GM23248 (cell line): ENCODE data around the gene SH3RF3. TPM values are rescaled to one million over a fixed set of nuclear protein-coding genes. Genes with fewer than 3 reads are reported as not detected.

ENCODE experiments used
- DNase-seq: peaks from one replicate; pipeline ENCODE4 v3.0.0-alpha.2; 2015
- H2AFZ ChIP-seq: fragments of 200-600 bp; sonication (generic); 2 replicates; pipeline ENCODE4 v1.6.1; 2016; ENCODE audit warnings: antibody characterized with exemption
- H3F3A ChIP-seq: fragments of 200-600 bp; sonication (generic); 2 replicates; pipeline ENCODE4 v1.6.1; 2016; ENCODE audit warnings: mild to moderate bottlenecking, antibody characterized with exemption, mixed run types; ENCODE audit not compliant: insufficient read depth
- H3K27ac ChIP-seq: fragments of 200-600 bp; sonication (generic); 2 replicates; pipeline ENCODE4 v1.5.1; 2016; ENCODE audit warnings: mild to moderate bottlenecking
- H3K27me3 ChIP-seq: fragments of 200-600 bp; sonication (generic); replicated peaks from 2 replicates; pipeline ENCODE4 v1.6.1; 2016; ENCODE audit warnings: mild to moderate bottlenecking; ENCODE audit not compliant: insufficient read depth
- H3K36me3 ChIP-seq: fragments of 200-600 bp; sonication (generic); 2 replicates; pipeline ENCODE4 v1.6.1; 2016; ENCODE audit warnings: low read depth, mild to moderate bottlenecking
- H3K4me1 ChIP-seq: fragments of 200-600 bp; sonication (generic); 2 replicates; pipeline ENCODE4 v1.6.1; 2016; ENCODE audit warnings: mild to moderate bottlenecking; ENCODE audit not compliant: insufficient read depth
- H3K4me2 ChIP-seq: fragments of 200-600 bp; sonication (generic); one replicate; pipeline ENCODE4 v1.6.1; 2016; ENCODE audit warnings: mild to moderate bottlenecking; ENCODE audit not compliant: unreplicated experiment
- H3K4me3 ChIP-seq: fragments of 200-600 bp; sonication (generic); 2 replicates; pipeline ENCODE4 v1.5.1; 2016; ENCODE audit warnings: mild to moderate bottlenecking
- H3K79me2 ChIP-seq: fragments of 200-600 bp; sonication (generic); 2 replicates; pipeline ENCODE4 v1.6.1; 2016; ENCODE audit warnings: mild to moderate bottlenecking; ENCODE audit not compliant: insufficient read depth
- H3K9ac ChIP-seq: fragments of 200-600 bp; sonication (generic); 2 replicates; pipeline ENCODE4 v1.6.1; 2016; ENCODE audit warnings: mild to moderate bottlenecking
- H3K9me2 ChIP-seq: fragments of 200-600 bp; sonication (generic); 2 replicates; pipeline ENCODE4 v1.6.1; 2016; ENCODE audit warnings: mixed run types, mild to moderate bottlenecking, moderate library complexity; ENCODE audit not compliant: insufficient read depth
- H3K9me3 ChIP-seq: fragments of 200-600 bp; sonication (generic); one replicate; pipeline ENCODE4 v1.6.1; 2017; ENCODE audit warnings: low read depth
- H4K20me1 ChIP-seq: fragments of 200-600 bp; sonication (generic); 2 replicates; pipeline ENCODE4 v1.6.0; 2016; ENCODE audit not compliant: insufficient read depth
- EZH2 ChIP-seq: fragments of 200-600 bp; sonication (generic); IDR thresholded peaks from 2 replicates; pipeline ENCODE4 v1.6.1; 2018; ENCODE audit warnings: antibody characterized with exemption, mild to moderate bottlenecking; ENCODE audit not compliant: insufficient read depth, poor library complexity, severe bottlenecking
- EZH2phosphoT487 ChIP-seq: fragments of 200-600 bp; sonication (generic); IDR thresholded peaks from 2 replicates; pipeline ENCODE4 v1.6.1; 2018; ENCODE audit warnings: antibody characterized with exemption, moderate library complexity, mild to moderate bottlenecking, low read depth; ENCODE audit not compliant: insufficient read depth
- WGBS, 2 experiments: methylation state at CpG; one replicate each; pipeline ENCODE4 v1.1.6; 2015 to 2017; ENCODE audit warnings: low lambda C conversion rate in 2 of 2, low coverage in 1 of 2; ENCODE audit errors: missing lambda C conversion rate in 2 of 2; 5-methylcytosine and 5-hydroxymethylcytosine counted together
- in situ Hi-C: fragments of 300-500 bp; cut with MboI; formaldehyde crosslinking; loops from 2 replicates; pipeline ENCODE4 v1.15.0; 2020
- polyA plus RNA-seq: library from polyadenylated mRNA; unstranded; fragments of >200 nt; fragmentation: Nextera tagmentation; extraction: Ambion mirVana; gene quantifications from 2 replicates; pipeline ENCODE4 v1.2.1, GENCODE V29; 2016
- total RNA-seq: library from RNA; depleted of rRNA; stranded (reverse); fragments of >200 nt; shearing (Covaris generic); gene quantifications from 2 replicates; pipeline ENCODE4 v1.2.3, GENCODE V29; 2014

The SH3RF3 gene
- total and polyA plus RNA-seq, 2 experiments from 2014 or later, result 1.5 to 5.2 TPM

DNA sequence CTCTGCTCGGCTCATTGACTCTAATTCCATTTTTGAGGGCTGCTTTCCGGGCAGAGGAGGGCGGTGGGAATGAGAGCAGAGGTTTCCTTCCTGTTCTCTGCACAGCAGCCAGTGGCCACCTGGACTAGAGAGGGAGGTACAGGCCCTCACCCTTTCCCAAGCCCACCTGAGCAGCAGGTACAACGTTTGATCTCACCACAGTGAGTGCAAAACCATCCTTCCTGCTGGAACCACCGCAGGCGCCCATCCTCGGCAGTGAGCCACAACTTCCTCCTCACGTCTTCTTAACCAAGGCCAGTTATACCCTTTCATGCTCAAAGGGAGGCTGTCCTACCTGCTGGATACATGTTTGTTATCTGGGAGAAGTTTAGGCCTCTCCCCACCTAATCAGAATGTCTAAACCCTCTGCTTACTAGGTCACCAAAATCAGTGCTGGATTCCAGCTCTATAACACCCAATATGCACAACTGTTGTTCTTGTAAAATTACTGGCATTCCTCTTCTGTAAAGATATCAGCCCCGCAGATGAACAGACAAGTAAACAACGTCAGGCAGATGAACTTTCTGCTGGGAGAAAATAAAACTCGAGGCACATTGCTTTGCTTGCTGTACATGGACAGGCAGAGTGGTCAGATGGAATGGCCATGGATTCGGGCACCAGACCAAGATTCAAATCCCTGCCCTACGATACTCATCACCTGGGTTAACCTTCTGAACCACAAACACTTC lies 191.4 kb downstream of the SH3RF3 start:
- no peak overlapping the region for H3K4me2 ChIP-seq

GRCh38 chr2:109321570-109321969 lies 192.6 kb downstream of the SH3RF3 start:
- no peaks in the 10 kb centered on the region for H3K9me2 ChIP-seq
- H3K4me1 ChIP-seq, result peaks cover 59% of the 10 kb centered on the region
- H3K27me3 ChIP-seq, result no peaks in the 10 kb centered on the region
- 42 to 43% methylated on average over 3 of the region's 3 CpGs for WGBS, 2 experiments
- peaks cover 15% of the 10 kb centered on the region; the same call in 1 of the 2 replicates for H3K79me2 ChIP-seq
- in situ Hi-C loops, result no loop called here
- no peak for TF ChIP-seq EZH2phosphoT487
- no peak for TF ChIP-seq EZH2
- peak overlapping the region; percentile 61 for H3K4me2 ChIP-seq
- peak overlapping the region; percentile 13; the same call in 1 of the 2 replicates for H3K4me3 ChIP-seq
- H2AFZ ChIP-seq, result no peak overlapping the region
- no peaks in the 10 kb centered on the region for H4K20me1 ChIP-seq
- H3F3A ChIP-seq, result peaks cover 37% of the 10 kb centered on the region
- no peaks in the 10 kb centered on the region for H3K36me3 ChIP-seq
- peak overlapping the region; percentile 61 for H3K27ac ChIP-seq
- peak; percentile 59 for DNase-seq
- H3K9ac ChIP-seq, result peak overlapping the region; percentile 73
- no peaks in the 10 kb centered on the region for H3K9me3 ChIP-seq

More for the DNA sequence above, 191.4 kb downstream of the SH3RF3 start:
- Histone ChIP-seq H2AFZ (no peak overlapping the region), H3K27ac (no peak overlapping the region), H3F3A (peaks cover 27% of the 10 kb centered on the region), H3K79me2 (peaks cover 15% of the 10 kb centered on the region; the same call in 1 of the 2 replicates), H3K4me3 (no peak overlapping the region), H3K9me2 (no peaks in the 10 kb centered on the region), H3K36me3 (no peaks in the 10 kb centered on the region), H3K4me1 (peaks cover 47% of the 10 kb centered on the region), H4K20me1 (no peaks in the 10 kb centered on the region), H3K9me3 (no peaks in the 10 kb centered on the region), H3K9ac (no peak overlapping the region), H3K27me3 (no peaks in the 10 kb centered on the region)
- 92 to 94% methylated on average over 13 of the region's 13 CpGs for WGBS, 2 experiments
- in situ Hi-C loops, result no loop called here
- DNase-seq, result no peak
- TF ChIP-seq EZH2phosphoT487 (no peak), EZH2 (no peak)

GRCh38 chr2:109322111-109322510 lies 193.1 kb downstream of the SH3RF3 start:
- in situ Hi-C loops, result no loop called here
- H4K20me1 ChIP-seq, result no peaks in the 10 kb centered on the region
- TF ChIP-seq EZH2 (no peak), EZH2phosphoT487 (no peak)
- no peaks in the 10 kb centered on the region for H3K9me2 ChIP-seq
- H3K4me1 ChIP-seq, result peaks cover 61% of the 10 kb centered on the region
- H3K79me2 ChIP-seq, result peaks cover 15% of the 10 kb centered on the region; the same call in 1 of the 2 replicates
- peaks cover 37% of the 10 kb centered on the region for H3F3A ChIP-seq
- H3K27me3 ChIP-seq, result no peaks in the 10 kb centered on the region
- no peaks in the 10 kb centered on the region for H3K9me3 ChIP-seq
- 4 to 6% methylated on average over 6 of the region's 6 CpGs for WGBS, 2 experiments
- peak; percentile 99 for DNase-seq
- no peak overlapping the region for H2AFZ ChIP-seq
- H3K27ac ChIP-seq, result peak overlapping the region; percentile 61
- H3K4me3 ChIP-seq, result peak overlapping the region; percentile 13; the same call in 1 of the 2 replicates
- H3K4me2 ChIP-seq, result peak overlapping the region; percentile 61
- peak overlapping the region; percentile 73 for H3K9ac ChIP-seq
- H3K36me3 ChIP-seq, result no peaks in the 10 kb centered on the region

GRCh38 chr2:109322641-109323040 lies 193.6 kb downstream of the SH3RF3 start:
- no peaks in the 10 kb centered on the region for H3K36me3 ChIP-seq
- H2AFZ ChIP-seq, result no peak overlapping the region
- no peaks in the 10 kb centered on the region for H3K9me2 ChIP-seq
- H4K20me1 ChIP-seq, result no peaks in the 10 kb centered on the region
- H3K27ac ChIP-seq, result peak overlapping the region; percentile 61; the same call in 1 of the 2 replicates
- H3K9ac ChIP-seq, result peak overlapping the region; percentile 44
- H3K27me3 ChIP-seq, result no peaks in the 10 kb centered on the region
- 100% methylated on average over 1 of the region's 1 CpG for WGBS, 2 experiments
- no peak for DNase-seq
- no peaks in the 10 kb centered on the region for H3K9me3 ChIP-seq
- in situ Hi-C loops, result no loop called here
- H3K4me3 ChIP-seq, result no peak overlapping the region
- peak overlapping the region; percentile 58 for H3K4me2 ChIP-seq
- peaks cover 59% of the 10 kb centered on the region for H3K4me1 ChIP-seq
- H3K79me2 ChIP-seq, result peaks cover 15% of the 10 kb centered on the region; the same call in 1 of the 2 replicates
- peaks cover 34% of the 10 kb centered on the region for H3F3A ChIP-seq
- TF ChIP-seq EZH2phosphoT487 (no peak), EZH2 (no peak)
